K562 (cell line): ENCODE results near the gene PREX1.

Experiments used
- BACH1 ChIP-seq: fragments of 200-800 bp; sonication (Bioruptor generic); IDR thresholded peaks from 2 replicates; pipeline ENCODE4 v1.6.1; 2016; ENCODE audit warnings: missing genetic modification characterization, missing compliant biosample characterization
- BMI1 ChIP-seq: fragments of 150-350 bp; IDR thresholded peaks from 2 replicates; pipeline ENCODE4 v1.6.1; 2014; ENCODE audit warnings: low read length
- CEBPB ChIP-seq: fragments of 450-650 bp; IDR thresholded peaks from 2 replicates; pipeline ENCODE4 v1.6.1; 2016; ENCODE audit warnings: missing genetic modification characterization, missing compliant biosample characterization
- CHD4 ChIP-seq: fragments of 200-600 bp; sonication (generic); IDR thresholded peaks from 3 replicates; pipeline ENCODE4 v1.6.1; 2012; ENCODE audit warnings: low read depth, mild to moderate bottlenecking, mixed read lengths, low read length, inconsistent platforms; ENCODE audit not compliant: insufficient read depth, insufficient replicate concordance, poor library complexity, severe bottlenecking
- EZH2 ChIP-seq: IDR thresholded peaks from 2 replicates; pipeline ENCODE4 v1.6.1; 2012; ENCODE audit warnings: low read depth, mild to moderate bottlenecking, inconsistent platforms, low read length, borderline replicate concordance
- NFE2L1 ChIP-seq: fragments of 450-650 bp; IDR thresholded peaks from 2 replicates; pipeline ENCODE4 v1.6.1; 2016; ENCODE audit warnings: missing genetic modification characterization, low read depth, mild to moderate bottlenecking, missing compliant biosample characterization, moderate library complexity, borderline replicate concordance
- NR3C1 ChIP-seq: sonication (generic); formaldehyde crosslinking; IDR thresholded peaks from 2 replicates; pipeline ENCODE4 v1.8.1; 2022; ENCODE audit warnings: missing genetic modification reagents
- POLR2G ChIP-seq: fragments of 200-400 bp; formaldehyde crosslinking; IDR thresholded peaks from 2 replicates; pipeline ENCODE4 v1.6.1; 2017; ENCODE audit warnings: low read depth, mild to moderate bottlenecking, antibody characterized with exemption, low read length, moderate library complexity
- PYGO2 ChIP-seq: fragments of 450-650 bp; IDR thresholded peaks from 2 replicates; pipeline ENCODE4 v1.6.1; 2016; ENCODE audit warnings: mild to moderate bottlenecking, missing genetic modification characterization, moderate library complexity, missing compliant biosample characterization
- ZFP30 ChIP-seq: fragments of 250-450 bp; sonication (Bioruptor Pico); IDR thresholded peaks from 2 replicates; pipeline ENCODE4 v1.8.0; 2022; ENCODE audit warnings: moderate library complexity, mild to moderate bottlenecking, inconsistent platforms, borderline replicate concordance
- TF ChIP-seq, protein P1 (sequence below): sonication (generic); formaldehyde crosslinking; IDR thresholded peaks from 2 replicates; pipeline ENCODE4 v1.8.0; 2022; ENCODE audit warnings: mild to moderate bottlenecking, missing genetic modification reagents
- TF ChIP-seq, protein P2 (sequence below): fragments of 200-800 bp; sonication (Bioruptor generic); IDR thresholded peaks from 2 replicates; pipeline ENCODE4 v1.6.1; 2016; ENCODE audit warnings: missing genetic modification characterization, missing compliant biosample characterization
- TF ChIP-seq, protein P3 (sequence below): fragments of 200-800 bp; sonication (Bioruptor generic); IDR thresholded peaks from 2 replicates; pipeline ENCODE4 v1.6.1; 2017; ENCODE audit warnings: missing genetic modification characterization, missing compliant biosample characterization
- TF ChIP-seq, protein P4 (sequence below), 3 experiments: IDR thresholded peaks in 2 of 3; conservative IDR thresholded peaks in 1 of 3; 2 replicates each; pipeline ENCODE4 v1.5.1; 2011 to 2012; ENCODE audit warnings: low read length in 3 of 3, mild to moderate bottlenecking in 3 of 3, control low read depth in 2 of 3, improper control_type of control experiment in 1 of 3, inconsistent platforms in 1 of 3, low read depth in 1 of 3, mixed read lengths in 1 of 3, moderate library complexity in 1 of 3; ENCODE audit not compliant: insufficient read depth in 2 of 3

DNA sequence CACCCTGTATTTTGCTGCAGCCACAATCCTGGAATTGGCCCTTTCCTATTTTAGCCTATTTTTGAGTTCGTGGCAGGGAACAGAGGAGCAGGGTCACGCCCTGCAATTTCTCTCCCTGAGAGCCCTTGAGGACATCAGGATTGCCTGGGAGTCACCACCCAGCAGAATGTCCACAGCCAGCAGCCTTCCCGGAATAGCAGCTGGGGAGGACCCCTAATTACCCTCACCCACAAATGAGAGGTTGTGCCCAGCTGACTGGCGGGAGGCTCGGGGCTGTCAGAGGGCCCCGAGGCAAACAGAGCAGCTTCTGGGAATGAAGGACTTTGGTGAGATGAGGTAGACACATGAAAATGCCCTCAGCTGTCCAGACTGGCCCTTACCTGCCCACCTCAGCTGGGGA, 165.1 kb downstream of the PREX1 start:
- TF ChIP-seq, protein P1, sequence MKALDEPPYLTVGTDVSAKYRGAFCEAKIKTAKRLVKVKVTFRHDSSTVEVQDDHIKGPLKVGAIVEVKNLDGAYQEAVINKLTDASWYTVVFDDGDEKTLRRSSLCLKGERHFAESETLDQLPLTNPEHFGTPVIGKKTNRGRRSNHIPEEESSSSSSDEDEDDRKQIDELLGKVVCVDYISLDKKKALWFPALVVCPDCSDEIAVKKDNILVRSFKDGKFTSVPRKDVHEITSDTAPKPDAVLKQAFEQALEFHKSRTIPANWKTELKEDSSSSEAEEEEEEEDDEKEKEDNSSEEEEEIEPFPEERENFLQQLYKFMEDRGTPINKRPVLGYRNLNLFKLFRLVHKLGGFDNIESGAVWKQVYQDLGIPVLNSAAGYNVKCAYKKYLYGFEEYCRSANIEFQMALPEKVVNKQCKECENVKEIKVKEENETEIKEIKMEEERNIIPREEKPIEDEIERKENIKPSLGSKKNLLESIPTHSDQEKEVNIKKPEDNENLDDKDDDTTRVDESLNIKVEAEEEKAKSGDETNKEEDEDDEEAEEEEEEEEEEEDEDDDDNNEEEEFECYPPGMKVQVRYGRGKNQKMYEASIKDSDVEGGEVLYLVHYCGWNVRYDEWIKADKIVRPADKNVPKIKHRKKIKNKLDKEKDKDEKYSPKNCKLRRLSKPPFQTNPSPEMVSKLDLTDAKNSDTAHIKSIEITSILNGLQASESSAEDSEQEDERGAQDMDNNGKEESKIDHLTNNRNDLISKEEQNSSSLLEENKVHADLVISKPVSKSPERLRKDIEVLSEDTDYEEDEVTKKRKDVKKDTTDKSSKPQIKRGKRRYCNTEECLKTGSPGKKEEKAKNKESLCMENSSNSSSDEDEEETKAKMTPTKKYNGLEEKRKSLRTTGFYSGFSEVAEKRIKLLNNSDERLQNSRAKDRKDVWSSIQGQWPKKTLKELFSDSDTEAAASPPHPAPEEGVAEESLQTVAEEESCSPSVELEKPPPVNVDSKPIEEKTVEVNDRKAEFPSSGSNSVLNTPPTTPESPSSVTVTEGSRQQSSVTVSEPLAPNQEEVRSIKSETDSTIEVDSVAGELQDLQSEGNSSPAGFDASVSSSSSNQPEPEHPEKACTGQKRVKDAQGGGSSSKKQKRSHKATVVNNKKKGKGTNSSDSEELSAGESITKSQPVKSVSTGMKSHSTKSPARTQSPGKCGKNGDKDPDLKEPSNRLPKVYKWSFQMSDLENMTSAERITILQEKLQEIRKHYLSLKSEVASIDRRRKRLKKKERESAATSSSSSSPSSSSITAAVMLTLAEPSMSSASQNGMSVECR = no peak
- no peak for TF ChIP-seq ZFP30 (CRISPR knock-in tag)
- TF ChIP-seq, protein P2, sequence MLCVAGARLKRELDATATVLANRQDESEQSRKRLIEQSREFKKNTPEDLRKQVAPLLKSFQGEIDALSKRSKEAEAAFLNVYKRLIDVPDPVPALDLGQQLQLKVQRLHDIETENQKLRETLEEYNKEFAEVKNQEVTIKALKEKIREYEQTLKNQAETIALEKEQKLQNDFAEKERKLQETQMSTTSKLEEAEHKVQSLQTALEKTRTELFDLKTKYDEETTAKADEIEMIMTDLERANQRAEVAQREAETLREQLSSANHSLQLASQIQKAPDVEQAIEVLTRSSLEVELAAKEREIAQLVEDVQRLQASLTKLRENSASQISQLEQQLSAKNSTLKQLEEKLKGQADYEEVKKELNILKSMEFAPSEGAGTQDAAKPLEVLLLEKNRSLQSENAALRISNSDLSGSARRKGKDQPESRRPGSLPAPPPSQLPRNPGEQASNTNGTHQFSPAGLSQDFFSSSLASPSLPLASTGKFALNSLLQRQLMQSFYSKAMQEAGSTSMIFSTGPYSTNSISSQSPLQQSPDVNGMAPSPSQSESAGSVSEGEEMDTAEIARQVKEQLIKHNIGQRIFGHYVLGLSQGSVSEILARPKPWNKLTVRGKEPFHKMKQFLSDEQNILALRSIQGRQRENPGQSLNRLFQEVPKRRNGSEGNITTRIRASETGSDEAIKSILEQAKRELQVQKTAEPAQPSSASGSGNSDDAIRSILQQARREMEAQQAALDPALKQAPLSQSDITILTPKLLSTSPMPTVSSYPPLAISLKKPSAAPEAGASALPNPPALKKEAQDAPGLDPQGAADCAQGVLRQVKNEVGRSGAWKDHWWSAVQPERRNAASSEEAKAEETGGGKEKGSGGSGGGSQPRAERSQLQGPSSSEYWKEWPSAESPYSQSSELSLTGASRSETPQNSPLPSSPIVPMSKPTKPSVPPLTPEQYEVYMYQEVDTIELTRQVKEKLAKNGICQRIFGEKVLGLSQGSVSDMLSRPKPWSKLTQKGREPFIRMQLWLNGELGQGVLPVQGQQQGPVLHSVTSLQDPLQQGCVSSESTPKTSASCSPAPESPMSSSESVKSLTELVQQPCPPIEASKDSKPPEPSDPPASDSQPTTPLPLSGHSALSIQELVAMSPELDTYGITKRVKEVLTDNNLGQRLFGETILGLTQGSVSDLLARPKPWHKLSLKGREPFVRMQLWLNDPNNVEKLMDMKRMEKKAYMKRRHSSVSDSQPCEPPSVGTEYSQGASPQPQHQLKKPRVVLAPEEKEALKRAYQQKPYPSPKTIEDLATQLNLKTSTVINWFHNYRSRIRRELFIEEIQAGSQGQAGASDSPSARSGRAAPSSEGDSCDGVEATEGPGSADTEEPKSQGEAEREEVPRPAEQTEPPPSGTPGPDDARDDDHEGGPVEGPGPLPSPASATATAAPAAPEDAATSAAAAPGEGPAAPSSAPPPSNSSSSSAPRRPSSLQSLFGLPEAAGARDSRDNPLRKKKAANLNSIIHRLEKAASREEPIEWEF (CRISPR knock-in tag) = no peak
- no peak for TF ChIP-seq NR3C1
- TF ChIP-seq, protein P3, sequence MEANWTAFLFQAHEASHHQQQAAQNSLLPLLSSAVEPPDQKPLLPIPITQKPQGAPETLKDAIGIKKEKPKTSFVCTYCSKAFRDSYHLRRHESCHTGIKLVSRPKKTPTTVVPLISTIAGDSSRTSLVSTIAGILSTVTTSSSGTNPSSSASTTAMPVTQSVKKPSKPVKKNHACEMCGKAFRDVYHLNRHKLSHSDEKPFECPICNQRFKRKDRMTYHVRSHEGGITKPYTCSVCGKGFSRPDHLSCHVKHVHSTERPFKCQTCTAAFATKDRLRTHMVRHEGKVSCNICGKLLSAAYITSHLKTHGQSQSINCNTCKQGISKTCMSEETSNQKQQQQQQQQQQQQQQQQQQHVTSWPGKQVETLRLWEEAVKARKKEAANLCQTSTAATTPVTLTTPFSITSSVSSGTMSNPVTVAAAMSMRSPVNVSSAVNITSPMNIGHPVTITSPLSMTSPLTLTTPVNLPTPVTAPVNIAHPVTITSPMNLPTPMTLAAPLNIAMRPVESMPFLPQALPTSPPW (CRISPR knock-in tag) = no peak
- TF ChIP-seq BACH1 (tag) = no peak
- TF ChIP-seq CHD4 = no peak
- TF ChIP-seq, protein P4, sequence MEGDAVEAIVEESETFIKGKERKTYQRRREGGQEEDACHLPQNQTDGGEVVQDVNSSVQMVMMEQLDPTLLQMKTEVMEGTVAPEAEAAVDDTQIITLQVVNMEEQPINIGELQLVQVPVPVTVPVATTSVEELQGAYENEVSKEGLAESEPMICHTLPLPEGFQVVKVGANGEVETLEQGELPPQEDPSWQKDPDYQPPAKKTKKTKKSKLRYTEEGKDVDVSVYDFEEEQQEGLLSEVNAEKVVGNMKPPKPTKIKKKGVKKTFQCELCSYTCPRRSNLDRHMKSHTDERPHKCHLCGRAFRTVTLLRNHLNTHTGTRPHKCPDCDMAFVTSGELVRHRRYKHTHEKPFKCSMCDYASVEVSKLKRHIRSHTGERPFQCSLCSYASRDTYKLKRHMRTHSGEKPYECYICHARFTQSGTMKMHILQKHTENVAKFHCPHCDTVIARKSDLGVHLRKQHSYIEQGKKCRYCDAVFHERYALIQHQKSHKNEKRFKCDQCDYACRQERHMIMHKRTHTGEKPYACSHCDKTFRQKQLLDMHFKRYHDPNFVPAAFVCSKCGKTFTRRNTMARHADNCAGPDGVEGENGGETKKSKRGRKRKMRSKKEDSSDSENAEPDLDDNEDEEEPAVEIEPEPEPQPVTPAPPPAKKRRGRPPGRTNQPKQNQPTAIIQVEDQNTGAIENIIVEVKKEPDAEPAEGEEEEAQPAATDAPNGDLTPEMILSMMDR (IDR thresholded peaks at IDR 0.05 in 2 of 3, conservative IDR thresholded peaks at IDR 0.05 in 1 of 3; ENCODE audit: insufficient read depth in 2 of 3, low read depth in 1 of 3, low read length in 3 of 3) = no peak
- no peak for TF ChIP-seq NFE2L1 (tag)
- no peak for TF ChIP-seq BMI1
- no peak for TF ChIP-seq POLR2G
- no peak for TF ChIP-seq PYGO2 (tag)
- TF ChIP-seq EZH2 = no peak
- no peak for TF ChIP-seq CEBPB (tag)
